Muscle layer of duodenum (tissue), 2 donors: ENCODE results near the gene TTPAL.

Source experiments
- H3K27ac ChIP-seq: one replicate; pipeline ENCODE4 v1.7.0; 2013; ENCODE audit warnings: mild to moderate bottlenecking, low read length
- H3K27me3 ChIP-seq: one replicate; pipeline ENCODE4 v1.7.0; 2013; ENCODE audit warnings: low read depth, mild to moderate bottlenecking, control low read depth, low read length
- H3K36me3 ChIP-seq, 2 donors: one replicate each; pipeline ENCODE4 v1.7.0; 2013; ENCODE audit warnings: low read length in 2 of 2, control low read depth in 1 of 2, mild to moderate bottlenecking in 1 of 2; ENCODE audit not compliant: insufficient read depth in 2 of 2, control insufficient read depth in 1 of 2
- H3K4me1 ChIP-seq, 2 donors: one replicate each; pipeline ENCODE4 v1.7.0; 2013; ENCODE audit warnings: low read length in 2 of 2, mild to moderate bottlenecking in 2 of 2, control low read depth in 1 of 2, moderate library complexity in 1 of 2; ENCODE audit not compliant: insufficient read depth in 2 of 2, control insufficient read depth in 1 of 2
- H3K4me3 ChIP-seq, 2 donors: one replicate each; pipeline ENCODE4 v1.7.0; 2013; ENCODE audit warnings: low read length in 2 of 2, low read depth in 1 of 2, mild to moderate bottlenecking in 1 of 2
- H3K9me3 ChIP-seq, 2 donors: one replicate each; pipeline ENCODE4 v1.7.0; 2013; ENCODE audit warnings: low read length in 2 of 2, control low read depth in 1 of 2, mild to moderate bottlenecking in 1 of 2; ENCODE audit not compliant: control insufficient read depth in 1 of 2
- donor health status: healthy.

The TTPAL gene

GRCh38 chr20:44459271-44459670 lies 16.4 kb upstream of the TTPAL start:
- Histone ChIP-seq H3K27me3 (no peaks in the 10 kb centered on the region), H3K27ac (no peak overlapping the region), H3K36me3 (no peaks in the 10 kb centered on the region), H3K9me3 (no peaks in the 10 kb centered on the region), H3K4me3 (no peak overlapping the region), H3K4me1 (no peaks in the 10 kb centered on the region)

GRCh38 chr20:44460795-44461141 lies 14.9 kb upstream of the TTPAL start:
- Histone ChIP-seq H3K9me3 (no peaks in the 10 kb centered on the region), H3K4me1 (no peaks in the 10 kb centered on the region), H3K27ac (peak overlapping the region; percentile 67), H3K36me3 (no peaks in the 10 kb centered on the region), H3K27me3 (no peaks in the 10 kb centered on the region), H3K4me3 (no peak overlapping the region)

- Histone ChIP-seq H3K4me3 (no peak overlapping the region), H3K27ac (peak overlapping the region; percentile 67)
Observed at GRCh38 chr20:44461142-44461802, 14.4 kb upstream of the TTPAL start.

GRCh38 chr20:44461803-44462174 lies 13.9 kb upstream of the TTPAL start:
- Histone ChIP-seq H3K9me3 (no peaks in the 10 kb centered on the region), H3K27me3 (no peaks in the 10 kb centered on the region), H3K4me3 (no peak overlapping the region), H3K4me1 (no peaks in the 10 kb centered on the region), H3K27ac (no peak overlapping the region), H3K36me3 (no peaks in the 10 kb centered on the region)

More at GRCh38 chr20:44461142-44461802, 14.4 kb upstream of the TTPAL start:
- Histone ChIP-seq H3K4me1 (no peaks in the 10 kb centered on the region), H3K9me3 (no peaks in the 10 kb centered on the region), H3K27me3 (no peaks in the 10 kb centered on the region), H3K36me3 (no peaks in the 10 kb centered on the region)

GRCh38 chr20:44463466-44463865 lies 12.2 kb upstream of the TTPAL start:
- H3K4me1 ChIP-seq = no peaks in the 10 kb centered on the region
- H3K27ac ChIP-seq = no peak overlapping the region
- no peaks in the 10 kb centered on the region for H3K27me3 ChIP-seq
- no peaks in the 10 kb centered on the region for H3K9me3 ChIP-seq
- no peaks in the 10 kb centered on the region for H3K36me3 ChIP-seq
- H3K4me3 ChIP-seq = no peak overlapping the region

- Histone ChIP-seq H3K27ac (no peak overlapping the region), H3K9me3 (no peaks in the 10 kb centered on the region)
Observed at GRCh38 chr20:44464514-44464913, 11.2 kb upstream of the TTPAL start.

GRCh38 chr20:44465001-44465560 lies 10.6 kb upstream of the TTPAL start:
- Histone ChIP-seq H3K27ac (no peak overlapping the region), H3K27me3 (no peaks in the 10 kb centered on the region), H3K4me3 (no peak overlapping the region), H3K9me3 (no peaks in the 10 kb centered on the region), H3K36me3 (no peaks in the 10 kb centered on the region), H3K4me1 (no peaks in the 10 kb centered on the region)

More at GRCh38 chr20:44464514-44464913, 11.2 kb upstream of the TTPAL start:
- Histone ChIP-seq H3K27me3 (no peaks in the 10 kb centered on the region), H3K4me3 (no peak overlapping the region), H3K36me3 (no peaks in the 10 kb centered on the region), H3K4me1 (no peaks in the 10 kb centered on the region)

GRCh38 chr20:44467289-44467883 lies 8.3 kb upstream of the TTPAL start:
- Histone ChIP-seq H3K4me3 (no peak overlapping the region), H3K27ac (no peak overlapping the region), H3K36me3 (no peaks in the 10 kb centered on the region), H3K4me1 (no peaks in the 10 kb centered on the region), H3K9me3 (no peaks in the 10 kb centered on the region), H3K27me3 (no peaks in the 10 kb centered on the region)

- no peaks in the 10 kb centered on the region for H3K4me1 ChIP-seq
- no peaks in the 10 kb centered on the region for H3K36me3 ChIP-seq
- no peaks in the 10 kb centered on the region for H3K9me3 ChIP-seq
- H3K27me3 ChIP-seq = no peaks in the 10 kb centered on the region
- H3K27ac ChIP-seq = no peak overlapping the region
- H3K4me3 ChIP-seq = no peak overlapping the region
Observed at GRCh38 chr20:44468044-44468782, 7.5 kb upstream of the TTPAL start.

- Histone ChIP-seq H3K9me3 (no peaks in the 10 kb centered on the region), H3K4me1 (peaks cover 0 to 3% of the 10 kb centered on the region in 2 donors)
Observed at GRCh38 chr20:44470327-44470726, 5.3 kb upstream of the TTPAL start.

GRCh38 chr20:44471481-44471882 lies 4.2 kb upstream of the TTPAL start:
- Histone ChIP-seq H3K27ac (no peak overlapping the region), H3K27me3 (no peaks in the 10 kb centered on the region), H3K9me3 (no peaks in the 10 kb centered on the region), H3K4me1 (peaks cover 4 to 10% of the 10 kb centered on the region in 2 donors), H3K36me3 (no peaks in the 10 kb centered on the region), H3K4me3 (no peak overlapping the region)

More at GRCh38 chr20:44470327-44470726, 5.3 kb upstream of the TTPAL start:
- Histone ChIP-seq H3K4me3 (no peak overlapping the region), H3K27ac (no peak overlapping the region), H3K36me3 (no peaks in the 10 kb centered on the region), H3K27me3 (no peaks in the 10 kb centered on the region)
